SK-N-MC (cell line): ENCODE data around the gene ACAT2.
"Not testable (repeated sequence)": the region's sequence is repeated elsewhere in the genome, so short reads cannot be mapped to it uniquely, and the experiment has no call there.

Source experiments
- EZH2 ChIP-seq: fragments of 200-600 bp; sonication (generic); IDR thresholded peaks from one replicate; pipeline ENCODE4 v1.6.1; 2017; ENCODE audit warnings: antibody characterized with exemption
- FOXP2 ChIP-seq: optimal IDR thresholded peaks from 2 replicates; pipeline ENCODE3; 2011; ENCODE audit warnings: mild to moderate bottlenecking, moderate library complexity; ENCODE audit not compliant: insufficient read depth; ENCODE audit errors: extremely low read length, control extremely low read depth
- POLR2AphosphoS5 ChIP-seq: IDR thresholded peaks from 2 replicates; pipeline ENCODE4 v1.6.1; 2012; ENCODE audit warnings: mild to moderate bottlenecking, low read depth, low read length, borderline replicate concordance

GRCh38 chr6:159721981-159722380, 39.9 kb upstream of the ACAT2 start:
- TF ChIP-seq POLR2AphosphoS5, EZH2, FOXP2: not testable (repeated sequence)
